GM18498 (cell line): Measurements from ENCODE around the gene SLC25A25.

Source experiments
- ATAC-seq: cut with Tn5 transposase; IDR thresholded peaks from one replicate; pipeline ENCODE4 v1.9.1; 2021; ENCODE audit warnings: mild to moderate bottlenecking, moderate library complexity; ENCODE audit not compliant: unreplicated experiment

Gene SLC25A25

DNA sequence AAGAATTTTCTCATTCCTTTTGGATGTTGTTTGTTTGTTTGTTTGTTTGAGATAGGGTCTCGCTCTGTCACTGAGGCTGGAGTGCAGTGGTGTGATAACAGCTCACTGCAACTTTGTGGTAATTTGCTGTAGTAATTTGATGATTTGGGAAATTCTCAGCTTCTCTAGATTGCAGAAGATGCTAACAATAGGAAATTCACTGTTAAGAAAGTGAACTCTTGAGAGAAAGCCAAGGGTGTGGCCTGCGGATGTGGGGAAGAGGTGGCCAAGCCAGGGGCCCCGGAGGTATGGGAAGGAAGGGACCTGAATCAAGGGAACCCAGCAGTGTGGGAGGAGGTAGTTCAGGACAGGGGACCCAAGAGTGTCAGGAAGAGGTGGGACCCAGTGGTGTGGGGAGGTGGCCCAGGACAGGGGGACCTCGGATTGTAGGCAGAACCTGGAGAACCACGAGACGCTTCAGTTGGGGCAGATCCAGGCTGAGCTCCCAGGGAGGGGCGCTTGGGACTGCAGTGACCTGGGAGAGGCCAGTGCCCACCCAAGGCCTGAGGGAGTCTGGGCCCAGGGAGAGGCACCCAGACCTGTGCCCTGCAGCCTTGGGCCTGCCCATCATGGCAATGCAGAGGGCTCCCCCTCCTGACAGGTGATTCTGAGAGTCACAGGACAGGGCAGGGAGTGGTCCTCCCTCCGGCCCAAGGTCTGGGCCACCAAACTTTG lies 75.7 kb downstream of the SLC25A25 start:
- no peak for ATAC-seq

- no peak for ATAC-seq
Observed at GRCh38 chr9:128144239-128145181, 76.5 kb downstream of the SLC25A25 start.

DNA sequence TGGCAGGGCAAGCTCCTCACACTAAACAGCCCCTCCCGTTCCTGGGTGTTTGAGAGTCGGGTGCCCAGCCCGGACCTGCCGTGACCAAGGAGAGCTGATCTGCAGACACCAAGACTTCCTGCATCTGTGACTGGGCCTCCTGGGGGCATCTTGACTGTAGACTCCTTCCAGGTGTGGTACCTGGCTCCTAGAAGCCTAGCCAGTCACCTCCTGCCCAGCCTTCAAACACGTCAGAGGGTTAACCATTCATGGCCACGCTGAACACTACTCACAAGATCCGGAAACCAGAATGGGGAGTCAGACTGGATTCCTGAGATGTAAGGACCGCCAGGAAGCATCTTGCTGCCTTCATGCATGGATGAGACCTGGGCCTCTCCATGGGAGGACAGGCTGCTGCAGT lies 77.5 kb downstream of the SLC25A25 start:
- ATAC-seq = no peak

DNA sequence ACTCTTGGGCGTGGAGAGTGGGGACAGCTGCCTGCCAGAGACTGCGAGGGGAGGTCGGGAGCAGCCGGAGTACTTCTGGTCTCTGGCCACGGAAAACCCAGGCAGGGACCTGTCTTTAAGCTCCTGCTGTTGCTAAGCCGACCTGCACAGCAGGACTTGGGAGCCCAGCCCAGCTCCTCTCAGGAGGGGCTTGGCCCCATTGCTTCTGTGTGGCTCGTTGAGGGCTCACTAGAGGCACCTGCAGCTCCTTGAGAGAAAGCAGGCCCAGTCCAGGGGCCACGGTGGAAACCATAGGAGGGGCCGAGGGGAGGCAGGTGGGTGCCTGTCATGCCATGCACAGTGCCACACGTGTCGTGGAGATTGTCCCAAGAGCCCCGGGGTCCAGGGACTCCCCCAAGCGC lies 77.9 kb downstream of the SLC25A25 start:
- no peak for ATAC-seq

DNA sequence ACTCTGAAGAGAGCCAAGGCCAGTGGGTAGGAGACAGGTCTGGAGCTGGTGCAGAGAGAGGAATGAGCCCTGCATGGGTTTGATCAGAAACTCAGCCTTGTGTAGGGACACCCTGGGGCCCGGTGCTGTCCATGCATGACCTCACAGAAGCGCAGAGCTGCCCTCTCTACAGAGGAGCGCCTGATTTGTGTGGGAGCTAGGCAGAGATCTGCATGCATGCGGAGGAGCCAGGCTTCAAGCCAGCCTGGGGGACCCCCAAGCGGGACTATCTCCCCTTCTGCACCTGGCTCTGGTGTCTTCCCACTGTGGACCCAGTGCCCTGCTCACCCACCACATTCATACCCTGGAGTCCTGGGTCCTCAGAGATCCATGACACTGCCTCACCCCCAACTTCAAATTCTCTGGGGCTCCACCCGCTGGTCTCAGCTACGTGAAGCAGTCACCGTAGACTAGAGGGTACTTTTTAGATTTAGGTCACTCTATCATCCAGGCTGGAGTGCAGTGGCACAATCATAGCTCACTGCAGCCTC lies 78.6 kb downstream of the SLC25A25 start:
- ATAC-seq = no peak

DNA sequence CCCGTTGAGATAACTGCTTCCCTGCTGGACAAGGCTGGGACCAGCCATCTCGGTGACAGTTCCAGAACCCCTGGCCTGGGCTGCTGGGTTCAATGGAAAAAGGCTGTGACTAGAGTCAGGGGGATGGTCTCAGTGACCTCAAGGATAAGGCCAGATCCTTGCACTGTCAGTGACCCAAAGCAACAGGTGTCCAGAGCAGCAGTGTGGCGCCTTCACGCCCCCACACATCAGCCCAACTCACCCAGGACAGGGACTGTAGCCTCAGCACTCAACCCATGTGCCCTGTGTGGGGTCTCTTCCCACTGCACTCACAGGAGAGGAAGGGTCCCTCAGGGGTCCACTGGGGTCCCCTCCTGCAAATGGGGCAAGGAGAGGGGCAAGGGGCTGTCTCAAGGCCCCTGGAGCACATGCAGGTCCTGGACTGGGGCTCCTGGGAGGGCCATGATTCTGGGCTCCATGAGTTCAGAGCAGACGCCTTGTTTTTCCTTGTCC lies 80.5 kb downstream of the SLC25A25 start:
- ATAC-seq = no peak

DNA sequence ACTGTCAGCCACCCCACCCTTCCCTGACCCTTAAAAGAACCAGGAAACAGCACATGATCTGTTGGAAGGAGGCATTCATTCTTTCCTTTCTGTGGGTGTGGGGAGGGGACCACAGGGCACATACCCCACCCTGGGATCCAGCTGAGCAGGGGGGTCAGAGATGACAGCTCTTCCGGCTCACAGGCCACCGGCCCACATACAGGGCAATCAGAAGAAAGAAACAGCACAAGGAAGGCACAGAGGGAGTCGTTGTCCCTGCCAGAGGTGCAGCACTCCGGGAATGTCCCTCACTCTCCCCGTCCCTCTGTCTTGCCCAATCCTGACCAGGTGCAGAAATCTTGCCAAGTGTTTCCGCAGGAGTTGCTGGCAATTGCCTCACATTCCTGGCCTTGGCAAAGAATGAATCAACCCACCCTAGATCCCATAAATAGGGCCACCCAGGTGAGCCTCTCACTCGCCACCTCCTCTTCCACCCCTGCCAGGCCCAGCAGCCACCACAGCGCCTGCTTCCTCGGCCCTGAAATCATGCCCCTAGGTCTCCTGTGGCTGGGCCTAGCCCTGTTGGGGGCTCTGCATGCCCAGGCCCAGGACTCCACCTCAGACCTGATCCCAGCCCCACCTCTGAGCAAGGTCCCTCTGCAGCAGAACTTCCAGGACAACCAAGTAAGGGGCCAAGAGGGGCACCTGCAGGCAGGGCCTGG lies 81.1 kb downstream of the SLC25A25 start, which contains the start of gene LCN2:
LCN2 (plus strand) TSS at position 453 of the 701 bp plus-strand sequence; CDS start at position 526, 73 bp downstream.
- no peak for ATAC-seq

GRCh38 chr9:128149951-128150593 lies 82.0 kb downstream of the SLC25A25 start:
- no peak for ATAC-seq

DNA sequence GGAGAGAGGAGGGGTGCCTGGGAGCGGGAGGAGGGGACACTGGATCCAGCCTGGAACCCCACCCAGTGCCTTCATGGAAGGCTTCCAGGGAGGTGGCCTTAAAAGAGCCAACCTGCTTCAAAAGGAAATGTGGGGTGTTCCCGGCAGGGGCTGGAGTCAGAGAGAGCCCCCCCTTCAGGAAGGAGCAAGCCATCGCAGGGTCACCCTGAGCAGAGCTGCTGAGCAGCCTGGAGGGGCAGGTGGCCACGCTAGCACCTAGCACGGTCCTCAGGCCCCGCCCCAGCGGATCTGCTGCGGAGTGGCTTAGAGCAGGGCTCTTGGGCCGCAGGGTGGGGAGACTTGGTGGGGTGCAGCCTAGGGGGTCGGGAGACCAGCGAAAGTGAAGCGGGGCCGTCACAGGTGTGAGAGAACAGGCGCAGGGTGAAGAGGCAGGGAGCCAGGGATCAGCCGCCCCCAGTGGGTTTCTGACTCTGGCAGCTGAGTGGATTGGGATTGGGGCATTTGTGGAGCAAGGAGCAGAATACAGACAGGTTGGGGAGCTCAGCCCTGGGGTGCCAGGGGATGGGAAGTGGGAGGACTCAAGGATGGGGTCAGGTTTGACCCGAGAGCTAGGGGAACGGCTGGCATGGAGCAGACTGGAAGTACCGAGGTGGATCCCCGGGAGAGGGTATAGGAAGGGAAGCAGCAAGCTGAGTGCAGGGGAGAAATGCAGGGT lies 82.7 kb downstream of the SLC25A25 start:
- ATAC-seq = no peak

DNA sequence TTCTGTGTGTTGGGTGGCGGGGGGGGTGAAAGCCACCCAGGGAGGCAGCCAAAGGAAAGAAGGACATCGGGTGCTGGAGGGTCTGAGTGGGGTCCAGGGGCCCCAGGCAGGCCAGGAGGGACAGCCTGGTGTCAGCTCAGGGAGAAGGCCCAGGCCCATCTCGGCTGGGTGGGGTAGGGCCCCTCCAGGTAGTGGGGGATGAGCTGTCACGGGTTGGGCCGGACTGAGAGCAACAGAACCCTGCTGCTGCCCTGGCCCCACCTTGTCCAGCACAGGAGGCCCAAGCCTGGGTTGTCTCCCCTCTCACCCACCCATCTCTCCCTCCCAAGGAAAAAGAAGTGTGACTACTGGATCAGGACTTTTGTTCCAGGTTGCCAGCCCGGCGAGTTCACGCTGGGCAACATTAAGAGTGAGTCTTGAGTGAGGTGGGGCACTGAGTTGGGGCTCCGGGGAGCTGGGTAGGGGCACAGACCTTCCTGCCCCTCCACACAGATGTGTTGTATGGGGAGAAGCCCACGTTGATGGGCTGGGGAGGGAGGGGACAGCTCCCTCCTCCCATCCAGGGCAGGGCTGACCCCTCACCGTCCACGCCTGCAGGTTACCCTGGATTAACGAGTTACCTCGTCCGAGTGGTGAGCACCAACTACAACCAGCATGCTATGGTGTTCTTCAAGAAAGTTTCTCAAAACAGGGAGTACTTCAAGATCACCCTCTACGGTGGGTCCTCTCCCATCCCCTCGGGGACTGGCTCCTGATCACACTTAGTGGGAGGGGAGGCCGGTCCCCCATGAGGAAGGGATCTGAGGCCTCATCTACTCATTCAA lies 83.5 kb downstream of the SLC25A25 start:
- ATAC-seq = no peak

DNA sequence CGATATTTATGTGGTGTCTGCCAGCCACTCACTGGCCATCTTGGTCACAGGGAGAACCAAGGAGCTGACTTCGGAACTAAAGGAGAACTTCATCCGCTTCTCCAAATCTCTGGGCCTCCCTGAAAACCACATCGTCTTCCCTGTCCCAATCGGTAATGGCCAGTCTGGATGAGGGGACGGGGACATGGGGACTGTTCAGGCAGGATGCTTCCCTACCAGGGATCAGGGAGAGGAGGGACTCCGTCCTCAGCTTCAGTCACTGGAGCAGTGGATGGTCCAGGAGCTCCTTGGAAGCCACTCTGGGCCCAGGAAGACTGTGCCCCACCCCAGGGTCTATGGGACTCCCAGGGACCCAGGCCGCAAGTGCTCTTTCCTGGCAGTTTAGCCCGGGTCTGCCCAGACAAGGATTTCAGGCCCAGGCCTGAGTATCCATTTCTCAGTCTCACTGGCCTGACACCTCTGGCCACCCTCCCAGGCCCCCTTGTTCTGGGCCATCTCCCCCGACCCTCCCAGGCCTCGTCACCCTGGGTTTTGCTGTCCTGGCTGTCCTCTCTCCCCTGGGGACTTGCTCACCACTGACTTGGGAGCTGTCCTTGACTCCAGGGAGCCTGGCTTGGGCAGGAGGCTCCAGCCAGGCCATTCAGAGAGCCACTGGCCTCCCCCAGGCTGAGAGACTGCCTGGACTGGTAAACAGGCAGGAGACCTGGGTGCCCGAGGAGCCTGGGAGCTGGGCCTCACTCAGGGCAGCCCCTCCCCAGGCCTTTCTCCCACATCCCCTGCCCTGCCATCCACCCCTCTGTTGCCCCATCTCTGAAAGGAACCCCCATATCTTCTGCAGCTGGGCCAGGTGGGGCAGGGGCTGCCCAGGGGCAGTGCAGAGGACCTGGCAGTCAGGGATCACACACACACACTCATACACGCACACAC lies 84.4 kb downstream of the SLC25A25 start:
- no peak for ATAC-seq

- no peak for ATAC-seq
Observed at GRCh38 chr9:128153060-128153946, 85.3 kb downstream of the SLC25A25 start.

DNA sequence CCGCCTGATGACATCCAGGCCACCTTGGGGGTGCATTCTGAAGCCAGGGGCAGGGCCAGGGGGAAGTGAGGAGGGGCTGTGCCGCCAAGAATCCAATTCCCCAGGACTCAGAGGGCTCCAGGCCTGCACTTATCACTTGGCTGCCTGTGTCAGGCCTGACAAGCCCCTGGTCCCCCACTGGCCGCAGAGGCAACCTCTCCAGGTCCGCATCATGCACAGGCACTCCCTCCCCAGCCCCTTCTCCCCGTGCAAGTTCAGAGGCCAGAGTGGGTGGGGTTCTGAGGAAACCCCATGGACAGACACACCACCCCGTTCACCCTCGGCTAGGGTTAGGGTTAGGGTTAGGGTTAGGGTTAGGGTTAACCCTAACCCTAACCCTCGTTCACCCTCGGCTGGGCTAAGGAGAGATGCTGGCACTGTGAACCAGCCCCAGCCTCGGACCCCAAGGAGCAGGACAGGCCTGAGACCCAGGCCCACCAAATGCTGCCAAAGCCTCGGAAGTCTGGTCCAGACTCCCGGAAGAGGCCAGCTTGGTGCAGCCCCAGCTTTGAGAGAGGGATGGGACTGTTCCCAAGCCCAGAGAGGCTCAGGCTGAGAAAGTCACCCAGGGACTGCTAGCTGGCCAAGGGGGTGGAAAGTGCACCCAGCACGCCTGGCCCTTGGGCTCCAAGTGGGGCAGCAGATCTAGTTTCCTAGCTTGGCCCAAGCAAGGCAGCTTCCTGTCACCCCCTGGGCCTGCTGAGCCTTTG lies 86.1 kb downstream of the SLC25A25 start:
- ATAC-seq = no peak

- no peak for ATAC-seq
Observed at GRCh38 chr9:128155736-128156500, 87.9 kb downstream of the SLC25A25 start.
